LNCAP (cell line): ENCODE results near the gene ARRDC5.

Experiments
- CTCF ChIP-seq: fragments of 450-650 bp; IDR thresholded peaks from 2 replicates; pipeline ENCODE4 v1.5.1; 2017; ENCODE audit warnings: mild to moderate bottlenecking

Gene ARRDC5

GRCh38 chr19:4906963-4907362, 4.3 kb upstream of the ARRDC5 start:
- no peak for TF ChIP-seq CTCF

GRCh38 chr19:4904481-4904880, 1.8 kb upstream of the ARRDC5 start:
- no peak for TF ChIP-seq CTCF

- no peak for TF ChIP-seq CTCF
Measured at GRCh38 chr19:4897146-4897545, 5.5 kb downstream of the ARRDC5 start.

- no peak for TF ChIP-seq CTCF
Measured at GRCh38 chr19:4896372-4896771, 6.3 kb downstream of the ARRDC5 start.

GRCh38 chr19:4891066-4891465, 11.6 kb downstream of the ARRDC5 start:
- no peak for TF ChIP-seq CTCF

GRCh38 chr19:4889034-4889815, 13.5 kb downstream of the ARRDC5 start:
- no peak for TF ChIP-seq CTCF

GRCh38 chr19:4879041-4879440, 23.7 kb downstream of the ARRDC5 start:
- no peak for TF ChIP-seq CTCF
